GM21390 (cell line): ENCODE results near the gene CHRNA1.

ENCODE experiments used
- ATAC-seq: cut with Tn5 transposase; IDR thresholded peaks from one replicate; pipeline ENCODE4 v1.9.1; 2021; ENCODE audit not compliant: unreplicated experiment

The CHRNA1 gene

GRCh38 chr2:174764280-174765255 lies at the start of gene CHRNA1:
CHRNA1 (minus strand) TSS chr2:174764472; CDS start chr2:174764394, 78 bp downstream.
- peak; percentile 48 for ATAC-seq

- no peak for ATAC-seq
These were observed 47.8 kb upstream of the CHRNA1 start for GRCh38 chr2:174812037-174812436.

- ATAC-seq: no peak
These were observed 43.7 kb upstream of the CHRNA1 start for GRCh38 chr2:174807931-174808330.

- ATAC-seq: no peak
These were observed 41.5 kb upstream of the CHRNA1 start for GRCh38 chr2:174805803-174806202.

- no peak for ATAC-seq
These were observed 38.2 kb upstream of the CHRNA1 start for GRCh38 chr2:174802459-174802858.

- no peak for ATAC-seq
These were observed 36.3 kb upstream of the CHRNA1 start for GRCh38 chr2:174800436-174801205.

GRCh38 chr2:174798801-174799200 lies 34.5 kb upstream of the CHRNA1 start:
- ATAC-seq: no peak

- ATAC-seq: no peak
These were observed 33.6 kb upstream of the CHRNA1 start for GRCh38 chr2:174797781-174798276.

- ATAC-seq: no peak
These were observed 32.1 kb upstream of the CHRNA1 start for GRCh38 chr2:174796319-174796771.

- ATAC-seq: no peak
These were observed 30.6 kb upstream of the CHRNA1 start for GRCh38 chr2:174794851-174795374.

GRCh38 chr2:174792309-174793025 lies 28.2 kb upstream of the CHRNA1 start:
- no peak for ATAC-seq

GRCh38 chr2:174791746-174792280 lies 27.5 kb upstream of the CHRNA1 start:
- ATAC-seq: no peak

GRCh38 chr2:174791020-174791419 lies 26.7 kb upstream of the CHRNA1 start:
- no peak for ATAC-seq

- ATAC-seq: no peak
These were observed 24.7 kb upstream of the CHRNA1 start for GRCh38 chr2:174789001-174789400.

GRCh38 chr2:174788291-174788929 lies 24.1 kb upstream of the CHRNA1 start:
- no peak for ATAC-seq

- ATAC-seq: no peak
These were observed 23.4 kb upstream of the CHRNA1 start for GRCh38 chr2:174787487-174788205.

- ATAC-seq: no peak
These were observed 21.9 kb upstream of the CHRNA1 start for GRCh38 chr2:174786066-174786725.

- no peak for ATAC-seq
These were observed 21.2 kb upstream of the CHRNA1 start for GRCh38 chr2:174785481-174785880.

- no peak for ATAC-seq
These were observed 20.6 kb upstream of the CHRNA1 start for GRCh38 chr2:174784909-174785308.
